ENCODE data around the gene GLMN. TPM values are rescaled to one million over a fixed set of nuclear protein-coding genes. Genes with fewer than 3 reads are reported as not detected.

The GLMN gene
- polyA plus RNA-seq, 2 of the 4 experiments (the other 2 are of a cell fraction), result 10.6 to 10.9 TPM

DNA sequence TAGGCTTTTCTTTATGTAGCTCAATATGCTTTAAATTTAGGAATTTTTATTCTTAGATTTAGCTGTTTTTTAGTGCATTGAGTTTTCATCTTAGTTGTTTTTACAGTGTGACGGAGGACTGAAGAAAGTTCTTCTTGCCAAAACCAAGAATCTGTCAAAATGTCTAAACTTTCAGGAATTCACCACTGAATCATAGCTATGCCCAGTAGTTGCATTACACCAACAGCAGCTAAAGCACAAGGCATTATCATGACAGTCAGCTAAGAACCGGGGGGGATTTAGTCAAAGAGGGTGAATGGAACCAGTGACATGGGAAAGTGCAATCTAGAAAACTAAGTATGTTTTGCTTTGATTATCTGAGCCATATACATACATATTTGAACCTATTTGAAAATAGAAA lies 87.6 kb downstream of the GLMN start:
- WGBS (ENCODE audit: missing lambda C conversion rate), result 93% methylated on average over 2 of the region's 2 CpGs
- ChIA-PET POLR2A (interaction anchor here (0.6 kb wide), 1 partner anchor 474 kb away, joined by 3 read pairs; no protein-coding TSS in a partner anchor), CTCF (no interaction called here)
- H3K4me3 ChIP-seq, result no peak overlapping the region
- no peak for FAIRE-seq
- H3K4me1 ChIP-seq, result no peaks in the 10 kb centered on the region
- ATAC-seq, result no peak
- 0 out of 3 replicates have a peak, but pooled peaks cover 3% of the 10 kb centered on the region for H3K9me3 ChIP-seq
- no peak for TF ChIP-seq HMGXB4 (CRISPR knock-in tag; IDR thresholded peaks at IDR 0.05; ENCODE audit: borderline replicate concordance)
- no peak for TF ChIP-seq CHD2 (IDR thresholded peaks at IDR 0.05; ENCODE audit: low read length, partially characterized antibody)
- TF ChIP-seq MAX (IDR thresholded peaks at IDR 0.05), result no peak
- TF ChIP-seq SREBF2 (IDR thresholded peaks at IDR 0.05), result no peak
- TF ChIP-seq ZFP36 (IDR thresholded peaks at IDR 0.05; ENCODE audit: borderline replicate concordance, partially characterized antibody), result no peak
- no peak for TF ChIP-seq FOSB (CRISPR knock-in tag; IDR thresholded peaks at IDR 0.05)
- no peak for TF ChIP-seq BCL3 (IDR thresholded peaks at IDR 0.05)
- no peak for TF ChIP-seq RAD21 (conservative IDR thresholded peaks at IDR 0.05 in 1 of 2, IDR thresholded peaks at IDR 0.05 in 1 of 2)
- TF ChIP-seq ZSCAN20 (CRISPR knock-in tag; IDR thresholded peaks at IDR 0.05), result no peak
- no peak for TF ChIP-seq NR3C1 (IDR thresholded peaks at IDR 0.05)
- no peak for TF ChIP-seq HOXA7 (CRISPR knock-in tag; IDR thresholded peaks at IDR 0.05)
- TF ChIP-seq CEBPB (IDR thresholded peaks at IDR 0.05), result no peak
- no peak for TF ChIP-seq EP300 (IDR thresholded peaks at IDR 0.05)
- TF ChIP-seq, protein P1, sequence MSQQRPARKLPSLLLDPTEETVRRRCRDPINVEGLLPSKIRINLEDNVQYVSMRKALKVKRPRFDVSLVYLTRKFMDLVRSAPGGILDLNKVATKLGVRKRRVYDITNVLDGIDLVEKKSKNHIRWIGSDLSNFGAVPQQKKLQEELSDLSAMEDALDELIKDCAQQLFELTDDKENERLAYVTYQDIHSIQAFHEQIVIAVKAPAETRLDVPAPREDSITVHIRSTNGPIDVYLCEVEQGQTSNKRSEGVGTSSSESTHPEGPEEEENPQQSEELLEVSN (IDR thresholded peaks at IDR 0.05; ENCODE audit: borderline replicate concordance, low read depth), result no peak
- TF ChIP-seq POLR2A (IDR thresholded peaks at IDR 0.05; ENCODE audit: low read length), result no peak
- TF ChIP-seq JUN (IDR thresholded peaks at IDR 0.05), result no peak
- TF ChIP-seq, protein P2, sequence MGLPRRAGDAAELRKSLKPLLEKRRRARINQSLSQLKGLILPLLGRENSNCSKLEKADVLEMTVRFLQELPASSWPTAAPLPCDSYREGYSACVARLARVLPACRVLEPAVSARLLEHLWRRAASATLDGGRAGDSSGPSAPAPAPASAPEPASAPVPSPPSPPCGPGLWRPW (IDR thresholded peaks at IDR 0.05), result no peak
- no peak overlapping the region for H3K27ac ChIP-seq
- DNase-seq (ENCODE audit: low read depth in 1 of 2, low spot score in 1 of 2), result no peak
- H3K4me2 ChIP-seq, result no peak overlapping the region

DNA sequence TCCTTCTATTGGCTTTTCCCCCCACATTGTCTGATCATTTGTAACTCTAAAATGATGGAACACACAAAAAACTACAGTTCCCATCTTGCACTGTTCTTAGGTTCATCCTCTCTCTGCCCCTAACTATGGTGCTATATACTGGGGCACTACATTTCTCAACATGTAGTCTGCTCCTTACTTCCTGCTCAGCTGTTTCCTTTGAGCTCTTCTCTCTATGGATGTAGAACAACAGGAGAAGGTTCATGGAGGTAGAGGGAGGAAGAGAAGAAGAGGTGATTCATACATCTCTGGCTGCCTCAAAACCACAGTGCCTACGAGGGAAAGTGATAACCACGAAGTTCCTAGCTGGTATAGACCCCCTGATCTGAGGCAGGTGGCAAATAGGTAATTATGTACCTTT lies 88.1 kb downstream of the GLMN start:
- TF ChIP-seq CHD4 (IDR thresholded peaks at IDR 0.05; ENCODE audit: borderline replicate concordance) (no peak), MAZ (IDR thresholded peaks at IDR 0.05; ENCODE audit: borderline replicate concordance, low read depth, low read length) (no peak), FOSB (CRISPR knock-in tag; IDR thresholded peaks at IDR 0.05) (no peak), HOXA7 (CRISPR knock-in tag; IDR thresholded peaks at IDR 0.05) (no peak)
- CTCF ChIA-PET, result no interaction called here
- 15% methylated on average over 2 of the region's 2 CpGs for WGBS (ENCODE audit: missing lambda C conversion rate)
- no peak overlapping the region for H3K4me2 ChIP-seq
- no peak for DNase-seq (ENCODE audit: low read depth in 1 of 2, low spot score in 1 of 2)
- POLR2A ChIA-PET, result no interaction called here
- ATAC-seq, result no peak
- 0 out of 3 replicates have a peak, but pooled peaks cover 5% of the 10 kb centered on the region for H3K9me3 ChIP-seq
- H3K4me1 ChIP-seq, result no peaks in the 10 kb centered on the region
- H3K4me3 ChIP-seq, result no peak overlapping the region
- no peak overlapping the region for H3K27ac ChIP-seq
- no peak for FAIRE-seq

- Histone ChIP-seq H3K4me1 (no peaks in the 10 kb centered on the region), H3K4me2 (no peak overlapping the region), H3K9me3 (0 out of 3 replicates have a peak, but pooled peaks cover 5% of the 10 kb centered on the region), H3K4me3 (no peak overlapping the region), H3K27ac (no peak overlapping the region)
- ATAC-seq, result no peak
- ChIA-PET CTCF (no interaction called here), POLR2A (no interaction called here)
- FAIRE-seq, result no peak
- DNase-seq (ENCODE audit: low read depth in 1 of 2, low spot score in 1 of 2), result no peak
- no peak for TF ChIP-seq ESRRA (IDR thresholded peaks at IDR 0.05; ENCODE audit: borderline replicate concordance, low read length)
- no peak for TF ChIP-seq GATA3 (IDR thresholded peaks at IDR 0.05; ENCODE audit: borderline replicate concordance)
These were observed 95.7 kb downstream of the GLMN start for GRCh38 chr1:92203105-92203504.

Measured in A549 (cell line).